Nucleus accumbens (tissue), 56 donors: ENCODE measurements around the gene OPRL1.
A peak's percentile ranks its signal among the peaks of the same experiment; 100 is the strongest.

Experiments
- DNase-seq, 56 donors: peaks; one replicate each; lab custom pipeline; 2025; lab: John Stamatoyannopoulos, UW

OPRL1 gene

GRCh38 chr20:64041781-64042053 lies 38.2 kb upstream of the OPRL1 start:
- DNase-seq = no peak

GRCh38 chr20:64042054-64042781 lies 37.7 kb upstream of the OPRL1 start:
- no peak for DNase-seq

GRCh38 chr20:64043768-64044167 lies 36.1 kb upstream of the OPRL1 start:
- no peak for DNase-seq

- no peak for DNase-seq
Measured at GRCh38 chr20:64044484-64045247, 35.2 kb upstream of the OPRL1 start.

- DNase-seq = no peak
Measured at GRCh38 chr20:64045346-64046011, 34.4 kb upstream of the OPRL1 start.

- DNase-seq = no peak
Measured at GRCh38 chr20:64047046-64047389, 32.9 kb upstream of the OPRL1 start.

GRCh38 chr20:64047968-64048401 lies 31.9 kb upstream of the OPRL1 start:
- no peak for DNase-seq

GRCh38 chr20:64048402-64049044 lies 31.4 kb upstream of the OPRL1 start:
- no peak for DNase-seq

- peak in 1 of 56 donors; percentile 13 for DNase-seq
Measured at GRCh38 chr20:64049060-64049877, 30.6 kb upstream of the OPRL1 start, which contains the start of gene SOX18. Gene SOX18, minus strand, starts transcription at chr20:64049639. Its CDS starts 123 bp downstream, at chr20:64049516.

- no peak for DNase-seq
Measured at GRCh38 chr20:64049878-64050260, 30.0 kb upstream of the OPRL1 start.

GRCh38 chr20:64050261-64051032 lies 29.4 kb upstream of the OPRL1 start:
- DNase-seq = no peak

- DNase-seq = no peak
Measured at GRCh38 chr20:64051033-64051452, 28.8 kb upstream of the OPRL1 start.

- DNase-seq = no peak
Measured at GRCh38 chr20:64051561-64052325, 28.1 kb upstream of the OPRL1 start.

- no peak for DNase-seq
Measured at GRCh38 chr20:64052326-64052722, 27.6 kb upstream of the OPRL1 start.

- no peak for DNase-seq
Measured at GRCh38 chr20:64052987-64053840, 26.7 kb upstream of the OPRL1 start.

- DNase-seq = peak in 1 of 56 donors; percentile 21
Measured at GRCh38 chr20:64053841-64054661, 25.8 kb upstream of the OPRL1 start.

- DNase-seq = no peak
Measured at GRCh38 chr20:64055396-64055892, 24.4 kb upstream of the OPRL1 start.
